Activated T-cell treated with anti-CD3 and anti-CD28 coated beads, Interleukin-2, amount 50 U/mL, for 24 hours (primary cell): ENCODE data around the gene FBXO10.
A peak's percentile ranks its signal among the peaks of the same experiment; 100 is the strongest.
"Not testable (repeated sequence)": the region's sequence is repeated elsewhere in the genome, so short reads cannot be mapped to it uniquely, and the experiment has no call there.

ENCODE experiments used
- DNase-seq: peaks from one replicate; pipeline ENCODE4 v3.0.0-alpha.2; 2020
- H3K27ac Mint-ChIP-seq: 2 replicates; pipeline ENCODE4 v1.8.0; 2020; ENCODE audit warnings: mild to moderate bottlenecking, mixed read lengths
- H3K27me3 Mint-ChIP-seq: 2 replicates; pipeline ENCODE4 v1.8.0; 2020; ENCODE audit warnings: mixed read lengths
- H3K36me3 Mint-ChIP-seq: 2 replicates; pipeline ENCODE4 v1.8.0; 2020; ENCODE audit warnings: low read depth, mixed read lengths
- H3K4me1 Mint-ChIP-seq: 2 replicates; pipeline ENCODE4 v1.8.0; 2020; ENCODE audit warnings: low read depth, mixed read lengths
- H3K4me3 Mint-ChIP-seq: 2 replicates; pipeline ENCODE4 v1.8.0; 2020; ENCODE audit warnings: mild to moderate bottlenecking, moderate library complexity, mixed read lengths
- H3K9me3 Mint-ChIP-seq: 2 replicates; pipeline ENCODE4 v1.8.0; 2020; ENCODE audit warnings: mixed read lengths

FBXO10 gene

DNA sequence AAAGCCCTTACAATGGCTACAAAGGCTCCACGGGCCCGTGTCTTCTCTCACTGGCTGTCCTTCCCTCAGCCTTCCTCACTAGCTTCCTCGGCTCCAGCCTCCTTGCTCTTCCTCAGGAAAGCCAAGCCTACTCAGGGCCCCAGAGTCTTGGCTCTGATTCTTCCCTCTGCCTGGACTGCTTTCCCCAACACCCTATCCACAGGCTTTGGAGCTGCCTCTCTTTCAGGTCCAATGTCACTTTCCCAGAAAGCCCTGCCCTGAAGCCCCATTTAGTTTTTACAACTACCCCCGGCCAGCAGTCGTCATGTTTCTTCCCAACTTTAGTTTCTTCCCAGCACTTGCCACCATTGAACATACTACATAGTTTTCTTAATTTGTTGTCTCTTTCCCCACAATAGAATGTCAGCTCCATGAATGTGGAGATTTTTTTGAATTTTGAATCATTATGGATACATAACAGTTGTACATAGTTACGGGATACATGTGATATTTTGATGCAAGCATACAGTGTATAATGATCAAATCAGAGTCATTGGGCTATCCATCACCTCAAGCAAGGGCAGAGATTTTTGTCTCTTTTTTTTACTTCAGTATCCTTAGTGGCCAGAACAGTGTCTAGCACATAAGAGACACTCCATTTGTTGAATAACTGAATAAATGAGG, 33.7 kb upstream of the FBXO10 start:
- Mint-ChIP-seq H3K36me3 (no peaks in the 10 kb centered on the region), H3K4me3 (no peak overlapping the region), H3K4me1 (no peaks in the 10 kb centered on the region), H3K27me3 (peaks cover 18% of the 10 kb centered on the region), H3K9me3 (no peaks in the 10 kb centered on the region), H3K27ac (no peak overlapping the region)
- DNase-seq: no peak

DNA sequence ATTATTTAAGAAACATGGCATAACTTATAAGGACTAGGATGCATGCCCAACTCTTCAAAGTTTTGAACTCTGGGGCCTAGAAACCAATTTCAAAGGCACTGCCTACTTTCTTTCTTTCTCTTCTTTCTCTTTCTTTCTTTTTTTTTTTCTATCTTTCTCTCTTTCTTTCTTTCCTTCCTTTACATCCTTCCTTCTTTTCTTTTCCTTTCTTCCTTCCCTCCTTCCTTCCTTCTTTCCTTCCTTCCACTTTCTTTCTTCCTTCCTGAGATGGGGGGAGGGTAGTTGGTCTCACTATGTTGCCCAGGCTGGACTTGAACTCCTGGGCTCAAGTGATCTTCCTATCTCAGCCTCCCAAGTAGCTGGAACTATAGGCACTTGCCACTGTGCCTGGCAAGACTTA, 32.1 kb upstream of the FBXO10 start:
- H3K27me3 Mint-ChIP-seq: peaks cover 23% of the 10 kb centered on the region

DNA sequence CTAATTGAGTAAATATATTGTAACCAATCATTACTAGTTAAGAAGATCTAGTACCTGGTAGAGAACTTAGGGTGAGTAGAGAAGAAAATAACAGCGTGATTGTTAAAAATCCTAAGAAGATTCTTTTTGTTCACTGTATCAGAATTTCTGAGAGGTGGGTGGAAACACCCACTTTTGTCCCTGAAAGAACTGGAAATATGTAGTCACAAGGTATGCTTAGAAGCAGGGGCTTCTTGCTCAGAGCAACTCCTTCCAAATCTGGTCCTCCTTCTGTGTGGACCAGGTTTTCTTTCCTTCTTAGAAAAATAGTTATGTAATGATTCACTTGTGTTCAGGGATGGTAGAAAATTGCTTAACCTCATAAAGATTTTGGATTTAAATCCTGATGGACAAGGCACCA, 28.1 kb upstream of the FBXO10 start:
- Mint-ChIP-seq H3K27ac (no peak overlapping the region), H3K4me3 (no peak overlapping the region), H3K4me1 (no peaks in the 10 kb centered on the region), H3K27me3 (peaks cover 24% of the 10 kb centered on the region), H3K36me3 (no peaks in the 10 kb centered on the region), H3K9me3 (no peaks in the 10 kb centered on the region)
- DNase-seq: no peak

More for the DNA sequence above, 32.1 kb upstream of the FBXO10 start:
- DNase-seq: no peak
- Mint-ChIP-seq H3K27ac (no peak overlapping the region), H3K9me3 (no peaks in the 10 kb centered on the region), H3K4me1 (no peaks in the 10 kb centered on the region), H3K4me3 (no peak overlapping the region), H3K36me3 (no peaks in the 10 kb centered on the region)

GRCh38 chr9:37602817-37603216, 26.6 kb upstream of the FBXO10 start:
- H3K27me3 Mint-ChIP-seq: peaks cover 22% of the 10 kb centered on the region
- H3K27ac Mint-ChIP-seq: no peak overlapping the region
- no peaks in the 10 kb centered on the region for H3K4me1 Mint-ChIP-seq
- DNase-seq: no peak
- no peaks in the 10 kb centered on the region for H3K9me3 Mint-ChIP-seq
- H3K4me3 Mint-ChIP-seq: no peak overlapping the region
- H3K36me3 Mint-ChIP-seq: no peaks in the 10 kb centered on the region

DNA sequence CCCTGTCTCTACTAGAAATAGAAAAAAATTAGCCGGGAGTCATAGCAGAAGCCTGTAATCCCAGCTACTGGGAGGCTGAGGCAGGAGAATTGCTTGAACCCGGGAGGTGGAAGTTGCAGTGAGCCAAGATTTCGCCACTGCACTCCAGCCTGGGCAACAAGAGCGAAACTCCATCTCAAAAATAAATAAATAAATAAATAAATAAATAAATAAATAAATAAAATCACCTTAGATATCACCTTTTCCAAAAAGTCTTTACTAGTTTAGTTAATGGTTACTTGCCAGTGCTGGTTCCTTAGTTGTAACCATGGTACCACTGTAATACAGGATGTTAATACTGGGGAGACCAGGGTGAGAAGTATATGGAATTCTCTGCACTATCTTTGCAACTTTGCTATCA, 25.9 kb upstream of the FBXO10 start:
- not testable (repeated sequence) for H3K9me3 Mint-ChIP-seq, H3K36me3 Mint-ChIP-seq, H3K27ac Mint-ChIP-seq, H3K4me1 Mint-ChIP-seq, DNase-seq, H3K4me3 Mint-ChIP-seq
- H3K27me3 Mint-ChIP-seq: peaks cover 20% of the 10 kb centered on the region

GRCh38 chr9:37596504-37596903, 20.3 kb upstream of the FBXO10 start:
- no peaks in the 10 kb centered on the region for H3K9me3 Mint-ChIP-seq
- H3K27me3 Mint-ChIP-seq: peaks cover 18% of the 10 kb centered on the region
- H3K36me3 Mint-ChIP-seq: peaks cover 12% of the 10 kb centered on the region
- peaks cover 13% of the 10 kb centered on the region for H3K4me1 Mint-ChIP-seq
- DNase-seq: no peak
- no peak overlapping the region for H3K4me3 Mint-ChIP-seq
- no peak overlapping the region for H3K27ac Mint-ChIP-seq

DNA sequence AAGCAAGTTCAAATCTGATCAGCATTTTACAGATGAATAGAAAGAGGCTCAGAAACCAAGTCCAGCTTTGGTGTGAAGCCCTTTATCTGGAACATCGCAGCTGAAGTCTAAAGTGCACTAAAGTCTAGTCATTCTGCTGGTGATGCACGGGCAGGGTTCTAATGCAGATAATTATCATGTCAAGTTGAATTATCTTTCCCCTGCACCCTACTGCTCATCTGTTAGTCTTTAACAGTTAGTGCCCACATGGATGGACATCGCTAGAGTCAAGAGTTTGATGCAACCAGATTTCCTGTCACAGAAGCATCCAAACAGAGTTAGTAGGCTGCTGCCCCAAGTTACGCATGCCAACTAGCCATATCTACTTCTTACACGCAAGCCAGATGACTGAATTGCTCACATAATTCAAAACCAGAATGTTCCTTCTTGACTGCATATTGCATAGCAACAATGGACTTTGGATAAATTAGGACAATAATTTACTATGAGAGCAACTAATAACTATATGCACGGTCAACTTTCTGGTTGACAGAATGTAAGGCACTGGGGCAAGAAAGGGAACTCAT, 17.8 kb upstream of the FBXO10 start:
- no peaks in the 10 kb centered on the region for H3K9me3 Mint-ChIP-seq
- peaks cover 32% of the 10 kb centered on the region for H3K4me1 Mint-ChIP-seq
- peaks cover 34% of the 10 kb centered on the region for H3K36me3 Mint-ChIP-seq
- H3K4me3 Mint-ChIP-seq: peak overlapping the region; percentile 47
- DNase-seq: no peak
- H3K27me3 Mint-ChIP-seq: peaks cover 18% of the 10 kb centered on the region
- H3K27ac Mint-ChIP-seq: no peak overlapping the region

DNA sequence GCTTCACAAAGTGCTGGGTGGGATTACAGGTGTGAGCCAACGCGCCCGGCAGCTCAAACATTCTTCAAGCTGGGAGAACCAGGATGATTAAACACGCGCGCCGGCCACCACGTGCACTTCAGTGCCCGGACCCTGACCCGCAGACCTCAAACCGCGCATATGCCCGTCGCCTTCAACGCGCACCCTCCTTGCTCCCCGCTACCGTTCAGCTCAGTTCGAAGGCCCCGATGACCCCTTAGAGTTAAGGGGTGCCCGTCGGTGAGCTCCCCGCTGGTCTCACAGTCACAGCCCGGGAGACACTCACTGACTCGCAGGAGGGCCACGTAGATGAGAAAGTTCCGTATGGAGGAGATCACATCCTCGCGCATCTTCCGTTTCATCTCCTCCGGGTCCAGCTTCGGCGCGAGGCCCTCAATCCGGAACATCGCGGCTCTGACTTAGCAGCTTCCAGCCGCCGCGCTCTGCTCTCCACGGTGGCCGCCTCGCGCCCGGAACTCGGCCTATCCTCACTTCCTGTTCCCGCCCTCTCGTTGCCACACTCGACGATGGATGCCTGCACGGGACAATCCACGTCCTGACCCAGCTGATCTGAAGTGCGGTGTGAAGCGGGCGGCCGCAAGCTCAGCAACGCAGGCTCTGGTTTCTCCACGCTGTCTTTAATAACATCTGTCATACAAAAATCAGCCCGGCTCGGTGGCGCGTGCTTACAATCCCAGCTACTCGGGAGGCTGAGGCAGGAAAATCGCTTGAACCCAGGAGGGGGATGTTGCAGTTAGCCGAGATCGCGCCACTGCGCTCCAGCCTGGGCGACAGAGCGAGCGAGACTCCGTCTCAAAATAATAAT, 16.1 kb upstream of the FBXO10 start, which contains the start of gene TOMM5:
TSS of gene TOMM5 (minus strand) at position 490 of the 844 bp plus-strand sequence. CDS start at position 425, 65 bp downstream.
- peak within 1 kb of the TSS; percentile 99 for H3K4me3 Mint-ChIP-seq
- peak within 1 kb of the TSS; percentile 100 for H3K27ac Mint-ChIP-seq
- no peaks in the 10 kb centered on the region for H3K9me3 Mint-ChIP-seq
- H3K27me3 Mint-ChIP-seq: peaks cover 18% of the 10 kb centered on the region
- peaks cover 50% of the 10 kb centered on the region for H3K36me3 Mint-ChIP-seq
- peak; percentile 92 for DNase-seq
- peaks cover 37% of the 10 kb centered on the region for H3K4me1 Mint-ChIP-seq

- H3K27me3 Mint-ChIP-seq: no peaks in the 10 kb centered on the region
- H3K36me3 Mint-ChIP-seq: peaks cover 96% of the 10 kb centered on the region
- peak overlapping the region; percentile 10 for H3K27ac Mint-ChIP-seq
- no peak overlapping the region for H3K4me3 Mint-ChIP-seq
- no peaks in the 10 kb centered on the region for H3K9me3 Mint-ChIP-seq
- peaks cover 38% of the 10 kb centered on the region for H3K4me1 Mint-ChIP-seq
- DNase-seq: no peak
Observed at GRCh38 chr9:37587521-37587920, 11.3 kb upstream of the FBXO10 start.

DNA sequence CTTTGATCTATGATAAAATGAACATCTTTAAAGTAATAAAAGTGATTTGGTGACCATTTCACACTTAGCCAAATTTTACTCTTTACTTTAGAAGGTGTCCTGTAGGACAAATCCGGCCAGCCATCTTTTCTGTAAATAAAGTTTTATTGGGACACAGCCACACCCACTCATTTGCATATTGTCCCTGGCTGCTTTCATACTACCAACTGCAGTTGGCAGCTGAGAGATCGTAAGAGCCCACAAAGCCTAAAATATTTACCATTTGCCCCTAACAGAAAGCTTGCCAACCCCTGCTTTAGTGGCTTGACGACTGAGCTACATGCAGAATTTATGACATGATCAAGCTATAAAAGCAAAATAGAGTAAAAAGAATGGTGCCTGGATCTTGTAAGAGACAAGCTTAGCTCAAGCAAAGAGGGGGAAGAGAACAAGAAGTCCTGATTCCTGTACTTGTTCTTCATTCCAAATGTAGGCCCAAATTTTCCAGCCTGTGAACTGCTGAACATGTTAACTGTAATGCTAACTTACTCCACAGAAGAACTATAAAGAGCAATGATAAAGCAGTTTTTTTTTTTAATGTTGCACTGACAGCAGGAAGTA, 7.4 kb upstream of the FBXO10 start:
- peaks cover 93% of the 10 kb centered on the region for H3K36me3 Mint-ChIP-seq
- peak overlapping the region; percentile 24 for H3K27ac Mint-ChIP-seq

DNA sequence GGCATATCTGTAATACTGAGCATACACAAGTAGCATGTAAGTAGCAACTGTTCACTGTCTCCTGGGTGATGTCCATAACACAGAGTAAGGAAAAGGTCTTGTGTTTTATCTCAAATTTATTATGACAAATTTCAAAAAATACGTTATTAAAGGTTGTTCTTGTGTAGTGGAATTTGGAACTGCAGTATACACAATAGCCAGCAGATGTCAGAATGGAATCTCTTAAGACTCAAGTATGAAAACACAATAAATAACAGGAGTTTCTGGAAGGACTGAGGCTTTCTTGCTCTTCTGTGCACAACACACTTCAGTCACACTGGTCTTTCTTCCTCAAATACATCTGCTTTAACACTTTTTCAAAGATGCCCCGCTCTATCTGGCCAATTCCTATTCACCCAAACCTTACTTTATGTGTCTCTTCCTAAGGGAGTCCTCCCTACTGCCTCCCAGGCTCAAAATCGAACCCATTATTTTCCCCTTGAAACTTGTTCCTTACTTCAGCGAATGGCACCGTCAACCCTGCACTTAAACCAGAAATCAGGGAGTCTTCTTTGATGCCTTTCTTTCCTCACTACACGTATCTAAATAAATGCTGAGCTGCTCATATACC, 6.5 kb upstream of the FBXO10 start:
- H3K27me3 Mint-ChIP-seq: no peaks in the 10 kb centered on the region
- peaks cover 16% of the 10 kb centered on the region for H3K4me1 Mint-ChIP-seq
- no peak overlapping the region for H3K27ac Mint-ChIP-seq
- H3K9me3 Mint-ChIP-seq: no peaks in the 10 kb centered on the region
- no peak overlapping the region for H3K4me3 Mint-ChIP-seq
- peaks cover 91% of the 10 kb centered on the region for H3K36me3 Mint-ChIP-seq
- DNase-seq: no peak

More for the DNA sequence above, 7.4 kb upstream of the FBXO10 start:
- H3K4me3 Mint-ChIP-seq: no peak overlapping the region
- no peak for DNase-seq
- no peaks in the 10 kb centered on the region for H3K27me3 Mint-ChIP-seq
- peaks cover 17% of the 10 kb centered on the region for H3K4me1 Mint-ChIP-seq
- no peaks in the 10 kb centered on the region for H3K9me3 Mint-ChIP-seq

DNA sequence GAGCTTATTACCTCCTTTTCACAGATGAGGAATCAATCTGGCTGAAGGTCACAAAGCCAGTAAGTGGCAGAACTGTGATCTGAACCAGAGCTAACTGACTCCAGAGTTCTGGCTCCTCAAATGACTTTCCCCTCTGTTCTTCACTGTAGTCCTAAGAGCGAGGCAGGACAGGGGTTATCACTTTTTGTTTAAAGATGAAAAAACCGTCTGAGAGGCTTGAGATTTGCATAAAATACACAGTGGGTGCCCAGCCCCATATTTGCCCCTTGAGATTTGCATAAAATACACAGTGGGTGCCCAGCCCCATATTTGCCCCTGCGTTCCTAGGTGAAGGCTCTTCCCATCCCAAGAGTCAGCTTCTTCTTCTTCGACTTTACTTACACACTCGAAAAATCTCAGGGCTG, 667 bp downstream of the FBXO10 start:
- Mint-ChIP-seq H3K27ac (no peak overlapping the region), H3K36me3 (peaks cover 53% of the 10 kb centered on the region), H3K9me3 (no peaks in the 10 kb centered on the region), H3K4me3 (peak overlapping the region; percentile 65), H3K27me3 (no peaks in the 10 kb centered on the region), H3K4me1 (peaks cover 29% of the 10 kb centered on the region)
- no peak for DNase-seq

DNA sequence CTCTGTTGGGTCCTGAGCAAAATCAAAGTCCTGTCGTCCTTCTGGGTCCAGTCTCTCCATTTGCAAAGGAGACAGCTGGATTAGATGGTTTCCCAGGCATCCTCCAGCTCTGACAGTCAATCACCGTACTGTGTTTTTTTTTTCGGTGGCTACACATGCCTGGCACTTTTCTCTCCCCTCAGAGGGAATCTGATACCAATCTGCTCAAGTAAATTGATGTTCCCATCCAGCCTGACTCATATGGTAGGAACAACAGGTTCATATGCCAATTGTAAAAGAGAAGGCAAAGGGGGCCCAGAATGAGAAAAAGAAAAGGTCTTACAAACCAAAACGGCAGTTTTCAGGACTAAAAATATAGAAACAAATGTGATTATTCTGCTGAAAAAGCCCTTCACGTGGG, 1.2 kb downstream of the FBXO10 start:
- DNase-seq: no peak
- Mint-ChIP-seq H3K27me3 (no peaks in the 10 kb centered on the region), H3K36me3 (peaks cover 51% of the 10 kb centered on the region), H3K4me3 (peak overlapping the region; percentile 65), H3K27ac (no peak overlapping the region), H3K4me1 (peaks cover 29% of the 10 kb centered on the region), H3K9me3 (no peaks in the 10 kb centered on the region)

GRCh38 chr9:37574241-37574721, 1.9 kb downstream of the FBXO10 start:
- Mint-ChIP-seq H3K27me3 (no peaks in the 10 kb centered on the region), H3K36me3 (peaks cover 49% of the 10 kb centered on the region), H3K4me1 (peaks cover 29% of the 10 kb centered on the region), H3K4me3 (no peak overlapping the region), H3K9me3 (no peaks in the 10 kb centered on the region), H3K27ac (no peak overlapping the region)
- no peak for DNase-seq
